Stomach smooth muscle (tissue), 2 donors: ENCODE measurements around the gene MRGPRX2.

Source experiments
- H3K27ac ChIP-seq: one replicate; pipeline ENCODE4 v1.7.0; 2013; ENCODE audit warnings: mild to moderate bottlenecking, low read length, inconsistent platforms
- H3K27me3 ChIP-seq, 2 donors: one replicate each; pipeline ENCODE4 v1.7.0; 2013; ENCODE audit warnings: low read length in 2 of 2; ENCODE audit not compliant: insufficient read depth in 2 of 2, control insufficient read depth in 1 of 2
- H3K36me3 ChIP-seq, 2 donors: one replicate each; pipeline ENCODE4 v1.7.0; 2013; ENCODE audit warnings: low read length in 2 of 2; ENCODE audit not compliant: control insufficient read depth in 2 of 2, insufficient read depth in 2 of 2
- H3K4me1 ChIP-seq: one replicate; pipeline ENCODE4 v1.7.0; 2013; ENCODE audit warnings: low read length; ENCODE audit not compliant: control insufficient read depth, insufficient read depth
- H3K4me3 ChIP-seq, 2 donors: one replicate each; pipeline ENCODE4 v1.7.0; 2013; ENCODE audit warnings: low read length in 2 of 2
- H3K9ac ChIP-seq, 2 donors: one replicate each; pipeline ENCODE4 v1.7.0; 2013; ENCODE audit warnings: low read length in 2 of 2, mild to moderate bottlenecking in 1 of 2
- H3K9me3 ChIP-seq, 2 donors: one replicate each; pipeline ENCODE4 v1.7.0; 2013; ENCODE audit warnings: low read length in 2 of 2; ENCODE audit not compliant: control insufficient read depth in 2 of 2
- donor health status: healthy.
- donor health status: Pancreatic carcinoma.

The MRGPRX2 gene

DNA sequence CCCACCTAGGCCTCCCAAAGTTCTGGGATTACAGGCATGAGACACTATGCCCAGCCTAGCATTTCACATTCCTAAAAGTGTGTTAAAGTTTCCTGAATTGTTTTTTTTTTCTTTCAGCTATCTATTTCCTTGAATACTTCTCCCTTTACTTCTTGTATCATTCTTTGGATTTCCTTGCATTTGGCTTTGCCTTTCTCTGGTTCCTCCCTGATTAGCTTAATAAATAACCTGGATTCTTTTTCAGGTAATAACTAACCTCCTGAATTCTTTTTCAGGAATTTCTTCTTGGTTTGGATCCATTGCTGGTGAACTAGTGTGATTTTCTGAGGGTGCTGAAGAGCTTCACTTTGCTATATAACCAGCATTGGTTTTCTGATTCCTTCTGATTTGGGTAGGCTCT is 47.9 kb downstream of the MRGPRX2 start:
- Histone ChIP-seq H3K27ac (no peak overlapping the region), H3K4me3 (no peak overlapping the region), H3K9ac (no peak overlapping the region), H3K9me3 (no peaks in the 10 kb centered on the region), H3K36me3 (no peaks in the 10 kb centered on the region), H3K4me1 (no peaks in the 10 kb centered on the region), H3K27me3 (no peaks in the 10 kb centered on the region)
